Stimulated activated CD8-positive, alpha-beta memory T cell treated with anti-CD3 and anti-CD28 coated beads, Interleukin-4, amount 100 ng/mL, for 1 hour (primary cell): ENCODE measurements around the gene TARS3.

Experiments
- DNase-seq, 2 donors: peaks; one replicate each; pipeline ENCODE4 v3.0.0-alpha.2; 2020; ENCODE audit warnings: low read depth in 2 of 2, low spot score in 1 of 2

Gene TARS3

DNA sequence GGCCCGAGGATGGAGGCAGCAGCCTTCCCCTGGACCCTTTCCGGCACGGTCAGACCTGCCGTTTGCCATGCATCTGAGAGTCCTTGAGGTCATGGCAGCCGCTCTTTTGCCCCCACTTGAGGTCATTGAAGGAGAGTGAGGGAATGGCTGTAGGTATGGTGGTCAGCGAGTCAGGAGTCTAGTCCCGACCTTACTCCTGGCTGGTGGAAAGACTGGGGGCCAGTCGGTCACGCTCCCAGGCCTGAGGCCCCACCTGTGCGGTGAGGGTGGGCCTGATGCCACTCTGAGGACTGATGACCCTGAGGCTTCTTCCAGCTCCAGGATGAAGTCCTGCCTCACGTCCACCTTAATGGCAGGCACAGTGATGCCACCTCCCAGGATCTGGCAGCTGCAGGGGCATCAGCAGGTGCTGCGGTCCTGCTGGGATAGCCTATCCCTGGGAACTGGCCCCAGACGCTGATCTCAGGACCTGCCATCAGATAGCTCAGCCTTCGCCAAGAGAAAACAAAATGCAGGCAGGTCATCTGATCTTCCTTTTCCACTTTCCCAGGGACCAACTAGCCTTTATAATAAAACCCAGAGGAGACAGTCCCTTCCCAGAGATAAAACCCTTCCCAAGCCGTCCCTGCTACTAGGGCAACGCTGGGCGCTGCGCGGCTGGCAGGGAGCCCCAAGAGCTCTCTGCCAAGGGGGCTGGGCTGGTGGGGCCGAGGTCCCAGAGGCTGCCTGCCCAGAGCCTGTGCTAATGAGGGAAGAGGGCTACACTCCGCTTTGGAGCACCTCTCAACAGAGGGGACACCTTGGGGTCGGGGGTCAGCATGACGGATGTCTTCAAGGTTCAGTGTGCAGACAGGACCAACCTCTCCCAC lies 114.3 kb downstream of the TARS3 start:
- no peak for DNase-seq

DNA sequence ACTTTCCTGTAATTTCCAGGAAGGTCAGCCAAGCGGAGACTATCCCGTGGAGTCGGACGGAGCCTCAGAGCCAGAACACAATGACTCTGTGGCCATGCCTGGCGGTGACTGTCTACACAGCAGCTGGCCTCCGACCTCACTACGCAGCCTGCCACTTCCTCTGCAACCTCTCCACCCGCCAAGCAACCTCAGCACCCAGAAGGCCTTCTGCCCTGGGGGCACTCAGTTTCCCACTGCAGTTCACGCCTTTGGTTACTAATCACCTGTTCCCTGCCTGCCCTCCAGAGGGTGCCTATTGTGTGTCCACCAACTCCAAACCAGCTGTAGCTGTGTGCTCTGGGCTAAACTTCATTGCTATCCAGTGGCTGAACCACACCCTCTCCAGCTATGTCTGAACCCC lies 116.1 kb downstream of the TARS3 start:
- DNase-seq = no peak

DNA sequence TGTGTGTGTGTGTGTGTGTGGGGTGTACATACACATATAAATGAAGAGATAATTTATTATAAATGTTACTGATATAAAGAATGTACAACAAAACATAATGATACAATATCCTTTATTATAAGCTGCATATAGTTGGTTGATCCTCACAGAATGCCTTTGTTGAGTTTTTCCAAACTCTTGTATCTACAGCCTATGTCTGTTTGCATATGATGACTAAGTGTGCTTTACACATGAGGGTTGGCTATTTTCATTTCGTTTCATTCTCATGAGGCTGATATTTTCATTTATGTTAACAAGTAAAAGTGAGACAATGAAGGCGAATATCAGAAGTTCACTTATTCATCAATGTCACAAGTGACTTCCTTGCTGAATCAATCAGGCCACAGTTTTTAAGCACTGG lies 117.2 kb downstream of the TARS3 start:
- no peak for DNase-seq

DNA sequence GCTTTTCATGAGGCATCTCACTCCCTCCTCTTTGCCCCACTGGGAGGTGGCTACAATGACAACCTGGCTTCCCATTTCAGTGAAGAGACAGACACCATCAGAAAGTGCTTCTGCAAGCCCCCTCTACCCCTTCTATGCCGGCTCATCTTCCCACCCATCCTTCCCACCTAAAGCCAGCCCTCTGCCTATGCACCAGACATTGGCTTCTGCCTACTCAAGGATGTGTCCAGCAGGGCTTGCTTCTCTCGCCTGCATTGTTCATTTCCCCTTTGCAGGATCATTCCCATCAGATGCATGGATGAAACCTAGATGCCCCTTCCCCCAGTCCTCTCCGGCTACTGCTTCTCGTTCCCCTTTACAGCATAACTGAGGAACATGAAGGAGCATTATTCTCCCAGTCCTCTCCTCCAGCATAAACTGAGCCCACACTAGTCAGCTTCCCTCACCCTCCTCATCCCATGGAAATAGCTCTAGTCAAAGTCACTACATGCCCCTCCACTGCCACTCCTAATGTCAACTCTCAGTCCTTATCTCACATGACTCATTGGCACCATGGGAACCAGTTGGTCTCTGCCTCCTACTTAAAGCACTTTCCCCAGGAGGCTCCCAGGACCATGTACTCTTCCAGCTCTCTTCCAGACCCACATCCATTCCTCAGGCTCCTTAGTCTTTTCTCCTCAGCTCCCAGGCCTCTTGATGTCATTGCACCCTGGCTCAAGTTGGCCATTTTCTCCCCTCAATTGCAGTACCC lies 120.0 kb downstream of the TARS3 start:
- no peak for DNase-seq
